H9 (cell line): ENCODE results near the gene SOD3. TPM values are rescaled to one million over a fixed set of nuclear protein-coding genes. Genes with fewer than 3 reads are reported as not detected.

Experiments used
- DNase-seq: peaks from one replicate; pipeline ENCODE4 v3.0.0-alpha.2; 2017
- H2AFZ ChIP-seq: one replicate; pipeline ENCODE4 v1.6.1; 2013; ENCODE audit warnings: mild to moderate bottlenecking, low read length, control low read depth, moderate library complexity
- H2AK5ac ChIP-seq: 2 replicates; pipeline ENCODE4 v1.6.1; 2013; ENCODE audit warnings: low read length, control low read depth, mixed read lengths; ENCODE audit not compliant: insufficient read length
- H2BK120ac ChIP-seq: one replicate; pipeline ENCODE4 v1.6.1; 2013; ENCODE audit warnings: low read depth, mild to moderate bottlenecking, low read length, control low read depth, inconsistent platforms; ENCODE audit not compliant: poor library complexity, severe bottlenecking
- H2BK12ac ChIP-seq: 2 replicates; pipeline ENCODE4 v1.6.1; 2013; ENCODE audit warnings: low read length, control low read depth, mixed read lengths, low read depth; ENCODE audit not compliant: insufficient read length
- H2BK15ac ChIP-seq: 2 replicates; pipeline ENCODE4 v1.6.1; 2013; ENCODE audit warnings: low read depth, low read length, control low read depth
- H2BK20ac ChIP-seq: one replicate; pipeline ENCODE4 v1.6.1; 2013; ENCODE audit warnings: low read depth, mild to moderate bottlenecking, low read length, control low read depth, inconsistent platforms; ENCODE audit not compliant: poor library complexity, severe bottlenecking
- H2BK5ac ChIP-seq: 2 replicates; pipeline ENCODE4 v1.6.1; 2013; ENCODE audit warnings: low read length, control low read depth, mixed read lengths; ENCODE audit not compliant: insufficient read length
- H3K14ac ChIP-seq: 2 replicates; pipeline ENCODE4 v1.6.1; 2013; ENCODE audit warnings: low read length, control low read depth; ENCODE audit not compliant: insufficient read depth
- H3K18ac ChIP-seq: 2 replicates; pipeline ENCODE4 v1.6.1; 2013; ENCODE audit warnings: low read depth, mild to moderate bottlenecking, mixed read lengths, low read length, control low read depth; ENCODE audit not compliant: insufficient read length
- H3K23ac ChIP-seq: 2 replicates; pipeline ENCODE4 v1.6.1; 2013; ENCODE audit warnings: low read length, control low read depth, mixed read lengths, low read depth; ENCODE audit not compliant: insufficient read length
- H3K23me2 ChIP-seq: 2 replicates; pipeline ENCODE4 v1.6.1; 2013; ENCODE audit warnings: low read depth, mild to moderate bottlenecking, mixed read lengths, low read length, control low read depth; ENCODE audit not compliant: insufficient read length, poor library complexity, severe bottlenecking
- H3K27ac ChIP-seq: 2 replicates; pipeline ENCODE4 v1.5.1; 2013; ENCODE audit warnings: low read length, control low read depth, mixed read lengths, low read depth; ENCODE audit not compliant: insufficient read length
- H3K27me3 ChIP-seq: 2 replicates; pipeline ENCODE4 v1.6.1; 2013; ENCODE audit warnings: low read length, control low read depth, inconsistent platforms; ENCODE audit not compliant: insufficient read depth
- H3K4ac ChIP-seq: 2 replicates; pipeline ENCODE4 v1.6.1; 2013; ENCODE audit warnings: low read depth, mild to moderate bottlenecking, control low read depth, inconsistent platforms, low read length, moderate library complexity
- H3K4me1 ChIP-seq: 2 replicates; pipeline ENCODE4 v1.6.1; 2013; ENCODE audit warnings: low read length, control low read depth, inconsistent platforms; ENCODE audit not compliant: insufficient read depth
- H3K4me2 ChIP-seq: 2 replicates; pipeline ENCODE4 v1.6.1; 2013; ENCODE audit warnings: low read length, control low read depth, mixed read lengths; ENCODE audit not compliant: insufficient read length, insufficient read depth
- H3K56ac ChIP-seq: 2 replicates; pipeline ENCODE4 v1.6.1; 2013; ENCODE audit warnings: low read depth, mild to moderate bottlenecking, mixed read lengths, low read length, control low read depth; ENCODE audit not compliant: insufficient read length
- H3K79me1 ChIP-seq: 2 replicates; pipeline ENCODE4 v1.6.1; 2013; ENCODE audit warnings: low read depth, mild to moderate bottlenecking, moderate library complexity, low read length, control low read depth, inconsistent platforms; ENCODE audit not compliant: insufficient read depth, poor library complexity, severe bottlenecking
- H3K79me2 ChIP-seq: 2 replicates; pipeline ENCODE4 v1.6.1; 2013; ENCODE audit warnings: low read length, control low read depth, inconsistent platforms; ENCODE audit not compliant: insufficient read depth
- H3K9ac ChIP-seq: 2 replicates; pipeline ENCODE4 v1.6.1; 2013; ENCODE audit warnings: low read length, control low read depth, mixed read lengths; ENCODE audit not compliant: insufficient read length; ENCODE audit errors: extremely low read depth
- H3K9me3 ChIP-seq: one replicate; pipeline ENCODE4 v1.6.1; 2013; ENCODE audit warnings: low read depth, low read length, inconsistent platforms; ENCODE audit not compliant: control insufficient read depth
- H3T11ph ChIP-seq: one replicate; pipeline ENCODE4 v1.6.1; 2013; ENCODE audit warnings: mild to moderate bottlenecking, low read length, control low read depth, inconsistent platforms
- H4K20me1 ChIP-seq: one replicate; pipeline ENCODE4 v1.6.1; 2013; ENCODE audit not compliant: control insufficient read depth, insufficient read length, insufficient read depth
- H4K5ac ChIP-seq: 2 replicates; pipeline ENCODE4 v1.6.1; 2013; ENCODE audit warnings: low read depth, mild to moderate bottlenecking, mixed read lengths, low read length, control low read depth; ENCODE audit not compliant: insufficient read length
- H4K8ac ChIP-seq: replicated peaks from 2 replicates; pipeline ENCODE4 v1.6.1; 2013; ENCODE audit warnings: low read length, control low read depth, mixed read lengths, low read depth; ENCODE audit not compliant: insufficient read length
- H4K91ac ChIP-seq: 2 replicates; pipeline ENCODE4 v1.6.1; 2013; ENCODE audit warnings: low read depth, mild to moderate bottlenecking, moderate library complexity, mixed read lengths, low read length, control low read depth; ENCODE audit not compliant: insufficient read length
- H3K27ac Mint-ChIP-seq, 3 experiments: 2 replicates in 2 of 3; 3 replicates in 1 of 3; pipeline ENCODE4 v1.8.0; 2020 to 2021; ENCODE audit warnings: mixed read lengths in 3 of 3, mild to moderate bottlenecking in 1 of 3, moderate library complexity in 1 of 3
- H3K27me3 Mint-ChIP-seq: 2 replicates; pipeline ENCODE4 v1.8.0; 2021; ENCODE audit warnings: low read depth, mild to moderate bottlenecking, moderate library complexity, mixed read lengths
- H3K36me3 Mint-ChIP-seq, 3 experiments: 2 replicates in 2 of 3; 3 replicates in 1 of 3; pipeline ENCODE4 v1.8.0; 2020 to 2021; ENCODE audit warnings: low read depth in 3 of 3, mixed read lengths in 3 of 3; ENCODE audit not compliant: insufficient read depth in 1 of 3
- H3K4me1 Mint-ChIP-seq, 2 experiments: 2 replicates each; pipeline ENCODE4 v1.8.0; 2020; ENCODE audit warnings: mixed read lengths in 2 of 2
- H3K4me3 Mint-ChIP-seq, 2 experiments: 2 replicates in 1 of 2; 3 replicates in 1 of 2; pipeline ENCODE4 v1.8.0; 2020 to 2021; ENCODE audit warnings: mild to moderate bottlenecking in 2 of 2, mixed read lengths in 2 of 2, moderate library complexity in 1 of 2
- H3K9me3 Mint-ChIP-seq, 2 experiments: 2 replicates in 1 of 2; 3 replicates in 1 of 2; pipeline ENCODE4 v1.8.0; 2020; ENCODE audit warnings: mild to moderate bottlenecking in 2 of 2, mixed read lengths in 2 of 2, moderate library complexity in 1 of 2
- WGBS: extraction: QIAGEN DNeasy Blood & Tissue Kit; methylation state at CpG from one replicate; pipeline ENCODE4 v1.1.7; 2013; ENCODE audit warnings: missing lambda C conversion rate, low lambda C conversion rate, mixed read lengths; ENCODE audit not compliant: insufficient read length; ENCODE audit errors: extremely low coverage; 5-methylcytosine and 5-hydroxymethylcytosine counted together
- total RNA-seq: library from RNA; stranded (reverse); gene quantifications from 2 replicates; pipeline ENCODE4 v1.2.1, GENCODE V29; 2021
- TF ChIP-seq, protein P1 (sequence below): fragments of 200-600 bp; sonication (generic); conservative IDR thresholded peaks from 3 replicates; pipeline ENCODE4 v1.8.0; 2021; ENCODE audit warnings: antibody characterized with exemption, mild to moderate bottlenecking

Gene SOD3
- total RNA-seq, 1 experiment from 2014 or later, result 3.3 TPM

DNA sequence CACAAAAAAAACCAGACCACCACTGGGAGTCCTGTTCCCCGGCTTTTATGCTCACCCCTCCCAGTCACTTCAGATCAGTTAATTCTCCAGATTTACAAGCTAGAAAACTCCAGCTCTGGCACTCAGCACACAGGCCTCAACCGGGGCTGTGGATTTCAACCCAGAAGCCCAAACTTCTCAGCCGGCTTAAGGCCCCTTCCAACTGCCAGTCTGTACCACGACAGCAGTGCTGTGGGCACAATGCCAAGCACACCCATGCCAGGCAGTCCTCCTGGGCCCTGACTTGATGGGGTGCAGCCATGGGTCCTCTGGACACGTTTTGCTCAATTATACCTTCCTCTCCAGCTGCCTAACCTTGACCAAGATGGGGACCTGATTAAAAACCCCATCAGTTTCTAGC lies 12.2 kb downstream of the SOD3 start:
- Histone ChIP-seq H2BK5ac (no peak overlapping the region), H2BK12ac (no peak overlapping the region), H3K4me2 (no peak overlapping the region), H2BK20ac (no peak overlapping the region), H2AK5ac (no peak overlapping the region), H3K9ac (no peak overlapping the region), H3K23ac (no peak overlapping the region), H3K56ac (no peak overlapping the region), H3K27ac (no peak overlapping the region), H3K18ac (no peak overlapping the region), H3K79me1 (no peaks in the 10 kb centered on the region), H2BK120ac (no peak overlapping the region), H3K23me2 (no peaks in the 10 kb centered on the region), H4K8ac (no peak overlapping the region), H3K4me1 (peaks cover 3% of the 10 kb centered on the region; the same call in 1 of the 2 replicates), H3K79me2 (no peaks in the 10 kb centered on the region), H3K14ac (no peak overlapping the region), H3T11ph (no peak overlapping the region), H2AFZ (no peak overlapping the region), H2BK15ac (no peak overlapping the region), H3K27me3 (no peaks in the 10 kb centered on the region), H4K20me1 (no peaks in the 10 kb centered on the region), H3K9me3 (no peaks in the 10 kb centered on the region), H3K4ac (no peak overlapping the region), H4K91ac (no peak overlapping the region), H4K5ac (no peak overlapping the region)
- WGBS, result no CpG with 5 or more reads among the region's 5 CpGs
- Mint-ChIP-seq H3K27me3 (peaks cover 7% of the 10 kb centered on the region), H3K4me3 (no peak overlapping the region), H3K27ac (no peak overlapping the region), H3K4me1 (peaks cover 28 to 36% of the 10 kb centered on the region in 2 experiments), H3K36me3 (peaks cover 5 to 17% (median 7%) of the 10 kb centered on the region in 3 experiments; a peak in 5 of 7 replicates), H3K9me3 (peaks cover 0 to 5% of the 10 kb centered on the region in 2 experiments; a peak in 3 of 5 replicates)
- TF ChIP-seq, protein P1, sequence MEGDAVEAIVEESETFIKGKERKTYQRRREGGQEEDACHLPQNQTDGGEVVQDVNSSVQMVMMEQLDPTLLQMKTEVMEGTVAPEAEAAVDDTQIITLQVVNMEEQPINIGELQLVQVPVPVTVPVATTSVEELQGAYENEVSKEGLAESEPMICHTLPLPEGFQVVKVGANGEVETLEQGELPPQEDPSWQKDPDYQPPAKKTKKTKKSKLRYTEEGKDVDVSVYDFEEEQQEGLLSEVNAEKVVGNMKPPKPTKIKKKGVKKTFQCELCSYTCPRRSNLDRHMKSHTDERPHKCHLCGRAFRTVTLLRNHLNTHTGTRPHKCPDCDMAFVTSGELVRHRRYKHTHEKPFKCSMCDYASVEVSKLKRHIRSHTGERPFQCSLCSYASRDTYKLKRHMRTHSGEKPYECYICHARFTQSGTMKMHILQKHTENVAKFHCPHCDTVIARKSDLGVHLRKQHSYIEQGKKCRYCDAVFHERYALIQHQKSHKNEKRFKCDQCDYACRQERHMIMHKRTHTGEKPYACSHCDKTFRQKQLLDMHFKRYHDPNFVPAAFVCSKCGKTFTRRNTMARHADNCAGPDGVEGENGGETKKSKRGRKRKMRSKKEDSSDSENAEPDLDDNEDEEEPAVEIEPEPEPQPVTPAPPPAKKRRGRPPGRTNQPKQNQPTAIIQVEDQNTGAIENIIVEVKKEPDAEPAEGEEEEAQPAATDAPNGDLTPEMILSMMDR, result no peak
- DNase-seq, result no peak
